Measurements from ENCODE around the gene FHAD1.
A peak's percentile ranks its signal among the peaks of the same experiment; 100 is the strongest.
"Not testable (repeated sequence)": the region's sequence is repeated elsewhere in the genome, so short reads cannot be mapped to it uniquely, and the experiment has no call there.

FHAD1 gene

DNA sequence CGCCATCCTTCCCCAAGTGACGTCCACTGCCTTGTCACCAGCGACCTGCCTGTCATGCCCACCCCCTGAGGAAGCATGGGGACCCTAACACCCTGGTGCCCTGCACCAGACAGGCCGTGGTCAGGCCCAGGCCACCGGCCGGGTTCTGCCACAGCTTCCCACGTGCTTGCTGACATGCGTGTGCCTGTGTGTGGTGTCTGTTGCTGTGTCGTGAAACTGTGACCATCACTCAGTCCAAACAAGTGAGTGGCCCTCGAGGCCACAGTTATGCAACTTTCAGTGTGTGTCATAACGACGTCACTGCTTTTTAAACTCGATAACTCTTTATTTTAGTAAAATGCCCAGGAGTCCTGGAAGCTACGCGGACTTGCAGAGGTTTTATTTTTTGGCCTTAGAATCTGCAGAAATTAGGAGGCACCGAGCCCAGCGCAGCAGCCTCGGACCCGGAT is 182.7 kb downstream of the FHAD1 start:
- peak; percentile 53 for DNase-seq (ENCODE audit: low read depth)

DNA sequence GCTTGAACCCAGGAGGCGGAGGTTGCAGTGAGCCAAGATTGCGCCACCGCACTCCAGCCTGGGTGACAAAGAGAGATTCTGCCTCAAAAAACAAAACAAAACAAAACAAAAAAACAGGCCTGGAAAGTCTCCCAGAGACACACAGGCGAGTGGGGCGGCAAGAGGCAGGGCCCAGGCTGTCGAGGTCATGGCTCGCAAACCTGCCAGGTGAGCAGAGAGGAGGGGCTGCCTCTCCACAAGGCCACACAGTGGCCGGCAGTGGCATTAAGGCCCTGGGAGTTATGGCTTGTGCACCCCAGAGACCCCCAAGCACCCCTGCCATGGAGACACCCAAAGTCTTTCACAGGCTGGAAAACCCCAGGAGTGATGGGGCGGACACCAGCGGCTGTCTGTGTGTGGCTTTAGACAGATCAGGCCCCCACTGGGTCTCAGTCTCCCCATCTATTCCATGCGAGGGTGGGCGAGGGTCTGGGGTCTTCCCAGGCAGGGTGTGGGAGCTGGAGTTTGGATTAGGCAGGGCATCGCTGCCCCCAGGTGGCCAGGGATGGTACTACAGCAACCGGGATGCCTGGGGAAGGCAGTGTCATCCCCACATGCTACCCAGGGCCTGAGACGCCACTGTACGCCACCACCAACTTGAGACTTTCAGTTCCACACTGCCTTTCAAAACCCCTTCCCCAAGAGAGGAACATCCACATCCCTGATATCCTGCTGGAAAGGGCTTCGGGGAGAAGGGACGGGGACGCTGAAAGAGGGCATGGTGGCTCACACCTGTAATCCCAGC is 184.0 kb downstream of the FHAD1 start:
- DNase-seq (ENCODE audit: low read depth), result peak; percentile 62
- TF ChIP-seq, protein P1, sequence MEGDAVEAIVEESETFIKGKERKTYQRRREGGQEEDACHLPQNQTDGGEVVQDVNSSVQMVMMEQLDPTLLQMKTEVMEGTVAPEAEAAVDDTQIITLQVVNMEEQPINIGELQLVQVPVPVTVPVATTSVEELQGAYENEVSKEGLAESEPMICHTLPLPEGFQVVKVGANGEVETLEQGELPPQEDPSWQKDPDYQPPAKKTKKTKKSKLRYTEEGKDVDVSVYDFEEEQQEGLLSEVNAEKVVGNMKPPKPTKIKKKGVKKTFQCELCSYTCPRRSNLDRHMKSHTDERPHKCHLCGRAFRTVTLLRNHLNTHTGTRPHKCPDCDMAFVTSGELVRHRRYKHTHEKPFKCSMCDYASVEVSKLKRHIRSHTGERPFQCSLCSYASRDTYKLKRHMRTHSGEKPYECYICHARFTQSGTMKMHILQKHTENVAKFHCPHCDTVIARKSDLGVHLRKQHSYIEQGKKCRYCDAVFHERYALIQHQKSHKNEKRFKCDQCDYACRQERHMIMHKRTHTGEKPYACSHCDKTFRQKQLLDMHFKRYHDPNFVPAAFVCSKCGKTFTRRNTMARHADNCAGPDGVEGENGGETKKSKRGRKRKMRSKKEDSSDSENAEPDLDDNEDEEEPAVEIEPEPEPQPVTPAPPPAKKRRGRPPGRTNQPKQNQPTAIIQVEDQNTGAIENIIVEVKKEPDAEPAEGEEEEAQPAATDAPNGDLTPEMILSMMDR (IDR thresholded peaks at IDR 0.05; ENCODE audit: low read depth, low read length), result peak; percentile 92
- no peak for TF ChIP-seq POLR2A (IDR thresholded peaks at IDR 0.05; ENCODE audit: extremely low read depth, insufficient read length)
- TF ChIP-seq MYC (IDR thresholded peaks at IDR 0.05; ENCODE audit: low read depth, low read length), result no peak
- TF ChIP-seq, protein P2, sequence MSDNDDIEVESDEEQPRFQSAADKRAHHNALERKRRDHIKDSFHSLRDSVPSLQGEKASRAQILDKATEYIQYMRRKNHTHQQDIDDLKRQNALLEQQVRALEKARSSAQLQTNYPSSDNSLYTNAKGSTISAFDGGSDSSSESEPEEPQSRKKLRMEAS (IDR thresholded peaks at IDR 0.05; ENCODE audit: low read depth, low read length), result no peak
- no peak overlapping the region for H3K4me3 ChIP-seq (ENCODE audit: low read depth, low read length)

More for the DNA sequence above, 182.7 kb downstream of the FHAD1 start:
- H3K4me3 ChIP-seq (ENCODE audit: low read depth, low read length), result no peak overlapping the region
- TF ChIP-seq MYC (IDR thresholded peaks at IDR 0.05; ENCODE audit: low read depth, low read length) (no peak), POLR2A (IDR thresholded peaks at IDR 0.05; ENCODE audit: extremely low read depth, insufficient read length) (no peak)
- TF ChIP-seq, protein P2 (IDR thresholded peaks at IDR 0.05; ENCODE audit: low read depth, low read length), result no peak
- TF ChIP-seq, protein P1 (IDR thresholded peaks at IDR 0.05; ENCODE audit: low read depth, low read length), result no peak

DNA sequence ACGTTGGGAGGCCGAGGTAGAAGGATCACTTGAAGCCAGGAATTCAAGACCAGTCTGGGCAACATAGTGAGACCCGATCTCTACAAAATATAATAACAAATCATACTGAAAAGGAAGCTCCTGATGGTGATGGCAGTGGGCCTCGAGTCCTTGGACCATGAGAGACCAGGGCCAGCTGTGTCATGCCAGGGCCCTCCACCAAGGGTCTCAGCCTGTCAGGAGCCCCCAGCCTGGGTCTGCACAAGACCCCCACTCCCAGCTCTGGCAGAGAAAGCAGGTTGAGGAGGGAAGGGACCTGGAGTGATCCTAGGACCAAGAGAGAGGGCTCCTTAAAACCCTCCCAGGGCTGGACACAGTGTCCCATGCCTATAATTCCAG is 184.5 kb downstream of the FHAD1 start:
- no peak for DNase-seq (ENCODE audit: low read depth)
- no peak for TF ChIP-seq MYC (IDR thresholded peaks at IDR 0.05; ENCODE audit: low read depth, low read length)
- TF ChIP-seq, protein P1 (IDR thresholded peaks at IDR 0.05; ENCODE audit: low read depth, low read length), result no peak
- TF ChIP-seq POLR2A (IDR thresholded peaks at IDR 0.05; ENCODE audit: extremely low read depth, insufficient read length), result no peak
- TF ChIP-seq, protein P2 (IDR thresholded peaks at IDR 0.05; ENCODE audit: low read depth, low read length), result no peak
- no peak overlapping the region for H3K4me3 ChIP-seq (ENCODE audit: low read depth, low read length)

DNA sequence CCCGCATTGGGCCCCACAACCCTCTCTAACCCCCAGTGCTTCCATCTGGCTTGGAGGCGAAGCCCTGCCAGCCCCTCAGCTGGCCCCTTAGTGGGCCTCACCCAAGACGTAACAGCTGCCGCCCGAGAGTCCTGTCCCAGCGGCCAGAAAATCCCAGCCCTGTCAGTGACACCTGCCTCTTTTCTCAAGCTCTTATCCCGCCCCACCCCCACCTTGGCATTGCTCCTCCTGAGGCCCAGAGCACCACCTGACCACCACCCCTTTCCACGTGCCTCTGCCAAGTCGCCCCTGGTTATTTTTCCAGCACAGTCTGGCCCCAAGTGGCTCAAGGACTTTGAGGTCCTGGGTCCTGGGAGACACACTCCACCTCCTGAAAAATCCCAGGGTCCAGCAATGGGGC is 185.3 kb downstream of the FHAD1 start:
- TF ChIP-seq, protein P2 (IDR thresholded peaks at IDR 0.05; ENCODE audit: low read depth, low read length), result no peak
- TF ChIP-seq MYC (IDR thresholded peaks at IDR 0.05; ENCODE audit: low read depth, low read length) (no peak), POLR2A (IDR thresholded peaks at IDR 0.05; ENCODE audit: extremely low read depth, insufficient read length) (no peak)
- TF ChIP-seq, protein P1 (IDR thresholded peaks at IDR 0.05; ENCODE audit: low read depth, low read length), result no peak
- no peak for DNase-seq (ENCODE audit: low read depth)
- no peak overlapping the region for H3K4me3 ChIP-seq (ENCODE audit: low read depth, low read length)

DNA sequence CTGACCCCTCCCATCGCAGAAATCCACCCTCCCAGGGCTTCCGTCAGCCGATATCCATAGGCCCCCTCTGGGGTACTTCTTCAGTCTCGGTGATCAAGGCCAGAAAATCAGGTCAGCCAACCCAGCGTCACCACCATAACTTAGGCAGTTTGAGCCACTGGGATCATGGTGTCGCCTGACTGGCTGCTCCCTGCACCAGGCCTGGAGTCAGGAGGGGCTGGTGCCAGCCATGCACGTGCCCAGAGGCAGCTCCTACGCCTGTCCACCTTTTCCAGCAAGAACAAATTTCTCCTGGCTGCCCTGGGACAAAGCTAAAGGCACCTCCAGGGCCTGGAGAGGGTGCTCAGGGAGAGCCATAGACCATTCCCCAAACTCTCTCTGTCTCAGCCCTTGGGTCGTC is 186.4 kb downstream of the FHAD1 start:
- no peak overlapping the region for H3K4me3 ChIP-seq (ENCODE audit: low read depth, low read length)
- no peak for TF ChIP-seq POLR2A (IDR thresholded peaks at IDR 0.05; ENCODE audit: extremely low read depth, insufficient read length)
- TF ChIP-seq, protein P1 (IDR thresholded peaks at IDR 0.05; ENCODE audit: low read depth, low read length), result no peak
- TF ChIP-seq, protein P2 (IDR thresholded peaks at IDR 0.05; ENCODE audit: low read depth, low read length), result no peak
- TF ChIP-seq MYC (IDR thresholded peaks at IDR 0.05; ENCODE audit: low read depth, low read length), result no peak
- DNase-seq (ENCODE audit: low read depth), result no peak

DNA sequence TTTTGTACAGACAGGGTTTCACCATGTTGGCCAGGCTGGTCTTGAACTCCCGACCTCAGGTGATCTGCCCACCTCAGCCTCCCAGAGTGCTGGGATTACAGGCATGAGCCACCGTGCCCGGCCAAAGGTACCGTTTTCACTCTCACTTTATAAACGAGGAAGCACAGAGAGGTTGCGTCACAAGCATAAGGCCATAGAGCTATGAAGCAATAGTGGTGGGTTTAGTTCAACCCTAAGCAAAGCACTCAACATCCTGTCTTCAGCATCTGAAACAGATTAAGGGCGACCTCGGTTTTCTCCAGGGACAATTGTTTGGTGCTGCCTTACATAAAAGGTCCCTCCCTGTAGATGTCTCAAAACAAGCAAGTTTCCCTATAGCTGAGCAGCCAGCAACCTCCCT is 187.7 kb downstream of the FHAD1 start:
- peak; percentile 97 for DNase-seq (ENCODE audit: low read depth)
- not testable (repeated sequence) for H3K4me3 ChIP-seq (ENCODE audit: low read depth, low read length)
